Femur (tissue), 1 donor: ENCODE results near the gene NLGN1.

Experiments
- DNase-seq: peaks from one replicate; pipeline ENCODE4 v3.0.0-alpha.2; 2017

NLGN1 gene

GRCh38 chr3:174321548-174321947 is 924.0 kb downstream of the NLGN1 start:
- DNase-seq, result no peak

- DNase-seq, result no peak
Observed at GRCh38 chr3:174322789-174323188, 925.2 kb downstream of the NLGN1 start.

- DNase-seq, result no peak
Observed at GRCh38 chr3:174325171-174325570, 927.6 kb downstream of the NLGN1 start.

- peak; percentile 30 for DNase-seq
Observed at GRCh38 chr3:174325834-174326700, 928.5 kb downstream of the NLGN1 start.

GRCh38 chr3:174329321-174329720 is 931.8 kb downstream of the NLGN1 start:
- no peak for DNase-seq

GRCh38 chr3:174330303-174330702 is 932.8 kb downstream of the NLGN1 start:
- peak; percentile 45 for DNase-seq

GRCh38 chr3:174331095-174331800 is 933.7 kb downstream of the NLGN1 start:
- DNase-seq, result no peak

GRCh38 chr3:174332391-174332790 is 934.8 kb downstream of the NLGN1 start:
- no peak for DNase-seq

GRCh38 chr3:174333640-174334039 is 936.1 kb downstream of the NLGN1 start:
- DNase-seq, result no peak

GRCh38 chr3:174334111-174334510 is 936.6 kb downstream of the NLGN1 start:
- DNase-seq, result no peak

- DNase-seq, result no peak
Observed at GRCh38 chr3:174335324-174335723, 937.8 kb downstream of the NLGN1 start.

- no peak for DNase-seq
Observed at GRCh38 chr3:174335910-174336309, 938.4 kb downstream of the NLGN1 start.
